ELR (cell line): ENCODE data around the gene PLXNA2.

ENCODE experiments used
- DNase-seq: peaks from one replicate; pipeline ENCODE4 v3.0.0-alpha.2; 2015; ENCODE audit warnings: low read depth

PLXNA2 gene

GRCh38 chr1:208010487-208011071 lies 233.6 kb downstream of the PLXNA2 start:
- no peak for DNase-seq

GRCh38 chr1:208009706-208010444 lies 234.3 kb downstream of the PLXNA2 start:
- no peak for DNase-seq

GRCh38 chr1:208009303-208009702 lies 234.9 kb downstream of the PLXNA2 start:
- no peak for DNase-seq

GRCh38 chr1:208008534-208008933 lies 235.7 kb downstream of the PLXNA2 start:
- DNase-seq, result no peak

GRCh38 chr1:208007938-208008342 lies 236.2 kb downstream of the PLXNA2 start:
- peak; percentile 83 for DNase-seq

GRCh38 chr1:208007319-208007937 lies 236.8 kb downstream of the PLXNA2 start:
- DNase-seq, result no peak

- no peak for DNase-seq
These were observed 237.8 kb downstream of the PLXNA2 start for GRCh38 chr1:208006258-208006920.

- DNase-seq, result peak; percentile 47
These were observed 239.3 kb downstream of the PLXNA2 start for GRCh38 chr1:208004851-208005250.

- no peak for DNase-seq
These were observed 240.9 kb downstream of the PLXNA2 start for GRCh38 chr1:208003241-208003640.

GRCh38 chr1:208002672-208003071 lies 241.5 kb downstream of the PLXNA2 start:
- no peak for DNase-seq

GRCh38 chr1:208002078-208002477 lies 242.1 kb downstream of the PLXNA2 start:
- no peak for DNase-seq

GRCh38 chr1:208000504-208000903 lies 243.7 kb downstream of the PLXNA2 start:
- DNase-seq, result no peak

- no peak for DNase-seq
These were observed 244.2 kb downstream of the PLXNA2 start for GRCh38 chr1:207999972-208000371.

- DNase-seq, result no peak
These were observed 244.8 kb downstream of the PLXNA2 start for GRCh38 chr1:207999274-207999915.

GRCh38 chr1:207998691-207999090 lies 245.5 kb downstream of the PLXNA2 start:
- DNase-seq, result no peak

GRCh38 chr1:207997486-207998268 lies 246.5 kb downstream of the PLXNA2 start:
- DNase-seq, result peak; percentile 78

- no peak for DNase-seq
These were observed 247.5 kb downstream of the PLXNA2 start for GRCh38 chr1:207996636-207997035.

GRCh38 chr1:207995576-207995975 lies 248.6 kb downstream of the PLXNA2 start:
- no peak for DNase-seq

GRCh38 chr1:207993477-207994445 lies 250.4 kb downstream of the PLXNA2 start:
- DNase-seq, result peak; percentile 38

- no peak for DNase-seq
These were observed 251.4 kb downstream of the PLXNA2 start for GRCh38 chr1:207992677-207993236.
